ENCODE results near the gene RAX2.

DNA sequence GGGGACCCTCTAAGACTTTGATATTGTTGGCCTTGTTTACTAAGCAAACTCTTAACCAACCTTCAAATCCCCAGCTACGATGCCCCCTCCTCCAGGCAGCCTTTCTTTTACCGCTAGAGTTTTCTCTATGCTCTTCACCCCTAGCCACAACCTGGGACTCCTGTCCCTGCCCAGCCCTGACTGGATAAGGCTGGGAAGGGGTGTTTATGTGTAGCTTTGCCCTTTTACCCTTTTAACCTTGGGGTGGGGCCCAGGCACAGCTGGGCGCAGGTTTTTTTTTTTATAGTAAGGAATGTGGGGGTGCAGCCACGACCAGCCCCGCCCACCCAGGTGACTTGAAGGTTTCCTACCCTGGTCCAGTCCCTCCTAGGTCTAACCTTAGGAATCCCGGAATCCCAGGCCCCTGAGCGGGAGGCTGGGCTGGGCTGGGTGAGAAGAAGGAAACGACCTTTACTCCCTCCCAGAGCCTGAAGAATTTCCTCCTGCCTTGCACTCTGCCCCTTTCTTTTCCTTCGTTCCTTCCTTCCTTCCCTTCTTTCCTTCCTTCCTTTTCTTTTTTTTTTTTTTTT, 51.6 kb downstream of the RAX2 start:
- no peak for TF ChIP-seq ZNF12 (CRISPR knock-in tag; IDR thresholded peaks at IDR 0.05)
- no peak for TF ChIP-seq ZEB2 (IDR thresholded peaks at IDR 0.05)
- TF ChIP-seq ZNF384 (IDR thresholded peaks at IDR 0.05; ENCODE audit: low read depth, low read length) = peak; percentile 73
- no peak for TF ChIP-seq THAP7 (CRISPR knock-in tag; IDR thresholded peaks at IDR 0.05)
- no peak for TF ChIP-seq U2AF1 (optimal IDR thresholded peaks at IDR 0.05; ENCODE audit: low read depth, low read length)
- TF ChIP-seq ZNF224 (CRISPR knock-in tag; IDR thresholded peaks at IDR 0.05) = no peak
- no peak for TF ChIP-seq POLR2A (conservative IDR thresholded peaks at IDR 0.05)
- TF ChIP-seq SAFB (IDR thresholded peaks at IDR 0.05; ENCODE audit: borderline replicate concordance, low read depth, low read length) = no peak

All from K562 (cell line).